Fibroblast of villous mesenchyme (primary cell): ENCODE results near the gene ZNF26. TPM values are rescaled to one million over a fixed set of nuclear protein-coding genes. Genes with fewer than 3 reads are reported as not detected.
A peak's percentile ranks its signal among the peaks of the same experiment; 100 is the strongest.
"Not testable (repeated sequence)": the region's sequence is repeated elsewhere in the genome, so short reads cannot be mapped to it uniquely, and the experiment has no call there.

Experiments used
- DNase-seq: peaks from one replicate; pipeline ENCODE4 v3.0.0-alpha.2; 2010; ENCODE audit warnings: low read depth
- H3K4me3 ChIP-seq: 2 replicates; pipeline ENCODE4 v1.5.1; 2011; ENCODE audit warnings: low read depth, mild to moderate bottlenecking, low read length
- total RNA-seq: library from RNA; depleted of rRNA; stranded (reverse); fragments of >200 nt; gene quantifications from 2 replicates; pipeline ENCODE4 v1.2.3, GENCODE V29; 2012
- TF ChIP-seq, protein P1 (sequence below): IDR thresholded peaks from 2 replicates; pipeline ENCODE4 v1.5.1; 2012; ENCODE audit warnings: low read depth, mild to moderate bottlenecking, low read length; ENCODE audit not compliant: insufficient read depth

Gene ZNF26
- total RNA-seq, 1 donor, result 10.4 TPM

DNA sequence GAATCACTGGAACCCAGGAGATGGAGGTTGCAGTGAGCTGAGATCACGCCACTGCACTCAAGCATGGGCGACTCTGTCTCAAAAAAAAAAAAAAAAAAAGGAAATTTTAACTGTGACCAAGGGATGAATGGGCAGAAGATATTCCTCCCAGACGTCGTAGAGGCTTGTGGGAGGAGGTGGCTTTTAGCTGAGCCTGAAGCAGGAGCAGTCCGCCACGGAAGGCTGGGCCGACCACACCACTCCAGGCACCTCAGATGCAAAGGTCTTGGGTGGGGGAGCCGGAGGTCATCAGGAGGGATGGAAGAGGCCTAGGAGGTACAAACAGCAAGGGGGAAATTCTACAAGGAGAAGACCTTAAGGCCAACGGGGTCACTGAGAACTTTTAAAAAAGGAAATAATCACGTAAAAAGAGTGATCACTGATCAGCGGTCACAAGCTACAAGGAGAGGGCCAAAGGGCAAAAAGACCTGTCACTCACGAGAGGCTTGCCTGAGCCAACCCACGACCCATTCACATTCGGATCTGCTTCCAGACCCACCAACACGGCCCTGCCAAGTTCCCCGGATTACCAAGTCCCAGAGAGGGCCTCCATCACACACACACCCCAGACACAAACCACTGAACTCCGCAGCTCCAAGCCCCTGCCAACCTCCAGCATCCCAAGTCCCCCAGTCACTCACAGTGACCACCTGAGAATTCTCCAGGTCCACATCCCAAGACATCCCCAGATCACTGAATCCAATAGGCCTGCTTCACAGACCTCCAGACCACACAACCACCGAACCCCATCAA lies 33.6 kb upstream of the ZNF26 start:
- TF ChIP-seq, protein P1, sequence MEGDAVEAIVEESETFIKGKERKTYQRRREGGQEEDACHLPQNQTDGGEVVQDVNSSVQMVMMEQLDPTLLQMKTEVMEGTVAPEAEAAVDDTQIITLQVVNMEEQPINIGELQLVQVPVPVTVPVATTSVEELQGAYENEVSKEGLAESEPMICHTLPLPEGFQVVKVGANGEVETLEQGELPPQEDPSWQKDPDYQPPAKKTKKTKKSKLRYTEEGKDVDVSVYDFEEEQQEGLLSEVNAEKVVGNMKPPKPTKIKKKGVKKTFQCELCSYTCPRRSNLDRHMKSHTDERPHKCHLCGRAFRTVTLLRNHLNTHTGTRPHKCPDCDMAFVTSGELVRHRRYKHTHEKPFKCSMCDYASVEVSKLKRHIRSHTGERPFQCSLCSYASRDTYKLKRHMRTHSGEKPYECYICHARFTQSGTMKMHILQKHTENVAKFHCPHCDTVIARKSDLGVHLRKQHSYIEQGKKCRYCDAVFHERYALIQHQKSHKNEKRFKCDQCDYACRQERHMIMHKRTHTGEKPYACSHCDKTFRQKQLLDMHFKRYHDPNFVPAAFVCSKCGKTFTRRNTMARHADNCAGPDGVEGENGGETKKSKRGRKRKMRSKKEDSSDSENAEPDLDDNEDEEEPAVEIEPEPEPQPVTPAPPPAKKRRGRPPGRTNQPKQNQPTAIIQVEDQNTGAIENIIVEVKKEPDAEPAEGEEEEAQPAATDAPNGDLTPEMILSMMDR, result no peak
- DNase-seq, result no peak
- H3K4me3 ChIP-seq, result no peak overlapping the region

DNA sequence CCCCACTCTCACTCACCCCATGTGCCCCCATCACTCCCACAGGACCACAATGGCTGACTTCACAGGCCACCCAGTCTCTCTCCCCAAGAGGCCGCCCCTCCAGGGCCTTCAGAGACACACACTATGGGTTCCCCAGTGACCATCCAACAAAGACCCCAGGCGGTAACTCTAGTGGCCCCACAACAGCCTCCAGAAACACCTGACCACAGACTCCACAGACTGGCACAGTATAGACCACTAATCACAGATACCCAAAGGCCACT lies 33.1 kb upstream of the ZNF26 start:
- TF ChIP-seq, protein P1, result no peak
- no peak overlapping the region for H3K4me3 ChIP-seq
- no peak for DNase-seq

DNA sequence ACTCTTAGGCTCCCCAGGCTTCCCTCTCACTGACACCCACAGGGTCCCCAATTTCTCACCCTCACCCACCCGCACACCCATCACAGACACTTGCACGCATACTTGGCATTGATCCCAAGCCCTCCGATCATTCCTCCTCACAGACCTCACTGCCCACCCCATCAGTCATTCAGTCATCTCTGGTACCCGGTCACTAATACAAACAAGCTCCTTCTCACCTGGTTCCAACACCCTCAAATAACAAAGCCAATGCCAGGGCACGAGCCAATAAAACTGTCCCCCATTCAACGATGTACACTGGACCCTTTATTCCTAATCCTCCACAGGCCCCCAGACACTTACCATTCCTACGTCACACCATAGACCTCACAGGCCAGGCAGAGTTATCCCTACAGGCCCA lies 32.4 kb upstream of the ZNF26 start:
- no peak for DNase-seq
- H3K4me3 ChIP-seq, result no peak overlapping the region
- TF ChIP-seq, protein P1, result no peak

DNA sequence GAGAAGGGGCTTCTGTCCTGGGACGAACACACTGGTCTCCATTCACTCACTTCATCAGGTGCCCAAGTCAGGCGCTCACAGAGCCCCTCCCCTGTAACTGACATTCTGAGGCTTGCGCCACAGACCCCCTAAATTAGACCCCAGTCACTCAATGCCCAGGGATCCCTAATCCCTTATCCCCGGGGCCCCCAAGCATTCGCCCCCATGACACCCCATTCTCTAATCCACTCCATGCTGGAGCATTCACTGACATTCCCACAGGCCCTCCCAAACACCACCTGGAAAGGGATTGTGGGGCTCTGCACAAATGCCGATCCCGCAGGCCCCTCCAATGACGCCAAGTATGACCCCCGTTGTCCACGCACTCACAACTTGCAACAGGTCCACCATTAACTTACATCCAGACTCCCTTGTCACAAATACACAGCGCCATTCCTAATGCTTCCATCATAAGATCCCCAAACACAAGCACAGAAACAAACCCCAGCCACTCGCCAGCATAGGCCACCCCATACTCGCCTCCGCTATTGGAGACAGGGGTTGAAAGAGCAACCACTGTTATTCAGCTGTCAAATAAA lies 31.6 kb upstream of the ZNF26 start:
- peak overlapping the region; percentile 92 for H3K4me3 ChIP-seq
- TF ChIP-seq, protein P1, result no peak
- DNase-seq, result no peak

DNA sequence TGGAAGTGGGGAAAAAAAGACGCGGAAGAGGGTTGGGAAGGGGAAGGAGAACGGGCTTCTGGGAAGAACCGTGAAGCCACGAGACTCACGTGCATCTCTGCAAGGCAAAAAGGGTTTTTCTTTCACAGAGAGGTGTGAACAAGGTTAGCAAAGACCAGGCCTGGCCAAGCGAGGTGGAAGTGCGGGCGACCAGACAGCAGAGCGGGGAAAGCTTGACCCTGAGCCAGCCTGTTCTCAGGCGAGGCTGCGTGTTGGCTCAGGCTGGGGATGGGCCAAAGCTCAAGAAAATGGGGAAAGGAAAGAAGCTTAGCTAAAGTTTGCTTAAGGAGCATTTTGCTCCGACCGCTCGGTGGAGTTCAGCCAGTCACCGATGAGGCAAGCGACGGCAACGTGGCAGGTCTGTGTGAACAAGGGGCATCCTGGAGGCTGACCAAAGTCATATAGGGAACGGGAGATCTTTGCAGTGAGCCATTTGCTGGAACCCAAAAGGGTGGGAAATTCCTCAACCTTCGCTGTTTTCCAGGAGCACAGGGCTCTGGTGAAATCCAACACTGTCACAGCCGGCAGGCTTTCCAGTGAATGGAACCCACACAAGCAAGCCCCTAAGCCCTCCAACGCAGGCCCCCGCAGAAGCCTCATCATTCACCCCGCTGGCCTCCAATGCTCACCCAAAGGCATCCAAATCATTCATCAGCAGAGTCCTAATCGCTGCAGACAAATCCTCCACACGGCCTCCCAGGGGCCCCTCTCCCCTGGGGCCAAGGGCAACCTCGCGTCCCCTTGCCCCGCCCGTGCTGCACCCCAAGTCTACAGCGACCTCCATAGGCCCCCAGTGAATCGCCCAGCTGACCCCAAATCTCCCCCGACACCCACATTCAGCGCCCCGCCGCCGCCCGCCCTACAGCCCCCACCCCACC lies 30.8 kb upstream of the ZNF26 start:
- DNase-seq, result peak; percentile 85
- peak overlapping the region; percentile 92 for H3K4me3 ChIP-seq
- TF ChIP-seq, protein P1, result no peak

DNA sequence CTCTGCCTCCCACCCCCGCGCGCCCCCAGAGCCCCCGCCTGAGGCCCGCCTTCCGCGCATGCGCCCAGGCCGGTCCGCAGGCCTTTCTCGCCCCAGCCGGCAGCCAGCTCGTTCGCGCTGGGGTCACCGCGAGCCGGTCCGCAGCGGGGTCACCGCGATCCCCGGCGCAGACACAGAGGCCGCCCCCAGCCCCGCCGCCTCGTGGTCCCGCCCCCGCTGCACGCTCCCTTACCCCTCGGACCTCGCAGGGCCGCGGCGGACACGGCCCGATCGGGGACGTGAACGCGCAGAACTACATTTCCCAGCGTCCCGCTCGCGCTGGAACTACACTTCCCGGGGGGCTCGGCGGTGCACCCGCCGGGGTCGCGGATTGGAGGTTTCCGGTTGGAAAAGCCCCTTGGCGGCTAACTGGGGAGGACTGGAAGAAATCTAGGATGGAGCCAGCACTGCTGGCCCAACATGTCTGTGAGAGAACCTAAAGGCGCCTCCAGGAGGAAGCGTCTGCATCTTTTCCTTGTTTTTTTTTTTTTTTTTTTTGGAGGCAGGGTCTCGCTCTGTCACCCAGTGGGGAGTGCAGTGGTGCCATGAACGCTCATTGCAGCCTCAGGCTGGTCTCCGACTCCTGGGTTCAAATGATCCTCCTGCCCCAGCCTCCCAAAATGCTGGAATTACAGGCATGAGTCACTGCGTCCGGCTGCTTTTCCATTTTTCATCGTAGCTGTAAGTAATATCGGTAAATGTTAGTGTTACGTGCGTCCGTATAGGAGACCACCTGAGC lies 30.0 kb upstream of the ZNF26 start, which contains the start of gene ZNF605:
Gene ZNF605 (minus strand): TSS at position 296 of the 778 bp plus-strand sequence. CDS start 10,671 bp downstream, outside the sequence.
- peak; percentile 90 for DNase-seq
- TF ChIP-seq, protein P1, result no peak
- H3K4me3 ChIP-seq, result peak within 1 kb of the TSS; percentile 92

DNA sequence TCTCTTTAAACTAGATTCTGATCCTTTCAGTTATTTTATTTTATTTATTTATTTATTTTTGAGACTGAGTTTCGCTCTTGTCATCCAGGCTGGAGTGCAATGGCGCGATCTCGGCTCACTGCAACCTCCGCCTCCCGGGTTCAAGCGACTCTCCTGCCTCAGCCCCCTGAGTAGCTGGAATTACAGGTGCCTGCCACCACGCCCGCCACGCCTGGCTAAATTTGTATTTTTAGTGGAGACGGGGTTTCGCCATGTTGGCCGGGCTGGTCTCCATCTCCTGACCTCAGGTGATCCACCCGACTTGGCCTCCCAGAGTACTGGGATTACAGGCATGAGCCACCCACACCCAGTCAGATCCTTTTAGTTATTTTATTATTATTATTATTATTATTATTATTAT lies 24.4 kb upstream of the ZNF26 start:
- not testable (repeated sequence) for DNase-seq, H3K4me3 ChIP-seq
